Cardiac muscle cell (in vitro differentiated cells and primary cell): Measurements from ENCODE around the gene FKBP15. TPM values are rescaled to one million over a fixed set of nuclear protein-coding genes. Genes with fewer than 3 reads are reported as not detected.

ENCODE experiments used
- DNase-seq, 2 donors: peaks; one replicate each; pipeline versions ENCODE4 v3.0.0 to v3.0.0-alpha.2; 2010 to 2017; ENCODE audit warnings: low read depth in 1 of 2, low spot score in 1 of 2
- H3K27ac ChIP-seq: fragments of 200-600 bp; sonication (generic); 2 replicates; pipeline ENCODE4 v1.5.1; 2016
- H3K27me3 ChIP-seq: fragments of 200-600 bp; sonication (generic); 2 replicates; pipeline ENCODE4 v1.6.0; 2016; ENCODE audit warnings: control low read depth
- H3K36me3 ChIP-seq: fragments of 200-600 bp; sonication (generic); 2 replicates; pipeline ENCODE4 v1.5.1; 2016; ENCODE audit warnings: control low read depth
- H3K4me1 ChIP-seq: fragments of 200-600 bp; sonication (generic); 2 replicates; pipeline ENCODE4 v1.8.1; 2017; ENCODE audit warnings: low read depth, mild to moderate bottlenecking, mixed run types
- H3K4me3 ChIP-seq: fragments of 200-600 bp; sonication (generic); 2 replicates; pipeline ENCODE4 v1.5.1; 2016; ENCODE audit warnings: mild to moderate bottlenecking
- H3K9me3 ChIP-seq: fragments of 200-600 bp; sonication (generic); 2 replicates; pipeline ENCODE4 v1.5.1; 2017; ENCODE audit warnings: low read depth, mild to moderate bottlenecking, control low read depth
- CTCF ChIP-seq: IDR thresholded peaks from 2 replicates; pipeline ENCODE4 v1.5.1; 2012; ENCODE audit warnings: low read depth, mild to moderate bottlenecking, low read length
- polyA plus RNA-seq: library from polyadenylated mRNA; unstranded; fragments of >200 nt; fragmentation: Nextera tagmentation; extraction: Ambion mirVana; gene quantifications from 2 replicates; pipeline ENCODE4 v1.2.1, GENCODE V29; 2016
- total RNA-seq: library from RNA; depleted of rRNA; stranded (reverse); fragments of >200 nt; gene quantifications from 2 replicates; pipeline ENCODE4 v1.2.3, GENCODE V29; 2016

The FKBP15 gene
- total and polyA plus RNA-seq, 2 experiments from 2014 or later, result 10.9 to 20.6 TPM

- DNase-seq, result peak in 1 of 2 donors; percentile 52
- H3K27ac ChIP-seq, result peak overlapping the region; percentile 43
- peaks cover 6% of the 10 kb centered on the region for H3K4me1 ChIP-seq
- no peak overlapping the region for H3K4me3 ChIP-seq
- TF ChIP-seq CTCF, result no peak
- H3K9me3 ChIP-seq, result no peaks in the 10 kb centered on the region
- no peaks in the 10 kb centered on the region for H3K27me3 ChIP-seq
- peaks cover 4% of the 10 kb centered on the region for H3K36me3 ChIP-seq
Observed at GRCh38 chr9:113215132-113215531, 5.9 kb downstream of the FKBP15 start.

GRCh38 chr9:113210815-113211214 lies 10.3 kb downstream of the FKBP15 start:
- H3K4me1 ChIP-seq, result no peaks in the 10 kb centered on the region
- H3K27ac ChIP-seq, result no peak overlapping the region
- H3K36me3 ChIP-seq, result peaks cover 18% of the 10 kb centered on the region
- TF ChIP-seq CTCF, result no peak
- no peak overlapping the region for H3K4me3 ChIP-seq
- no peaks in the 10 kb centered on the region for H3K9me3 ChIP-seq
- no peak for DNase-seq
- H3K27me3 ChIP-seq, result no peaks in the 10 kb centered on the region

DNA sequence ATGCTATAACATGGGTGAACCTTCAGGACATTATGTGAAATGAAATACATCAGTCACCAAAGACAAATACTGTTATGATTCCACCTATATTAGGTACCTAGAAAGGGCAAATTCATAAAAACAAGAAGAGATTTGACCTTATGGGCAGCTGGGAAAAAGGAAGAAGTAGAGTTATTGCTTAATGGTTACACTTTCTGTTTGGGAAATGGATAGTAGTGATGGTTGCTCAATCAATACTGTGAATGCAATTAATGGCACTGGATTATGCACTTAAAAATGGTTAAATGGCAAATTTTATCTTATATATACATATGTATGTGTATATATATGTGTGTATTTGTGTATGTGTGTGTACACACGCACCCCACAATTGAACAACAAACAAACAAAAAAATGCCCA lies 15.2 kb downstream of the FKBP15 start:
- H3K9me3 ChIP-seq, result no peaks in the 10 kb centered on the region
- TF ChIP-seq CTCF, result no peak
- H3K36me3 ChIP-seq, result peaks cover 49% of the 10 kb centered on the region
- no peaks in the 10 kb centered on the region for H3K4me1 ChIP-seq
- no peak for DNase-seq
- H3K4me3 ChIP-seq, result no peak overlapping the region
- H3K27me3 ChIP-seq, result no peaks in the 10 kb centered on the region
- no peak overlapping the region for H3K27ac ChIP-seq

DNA sequence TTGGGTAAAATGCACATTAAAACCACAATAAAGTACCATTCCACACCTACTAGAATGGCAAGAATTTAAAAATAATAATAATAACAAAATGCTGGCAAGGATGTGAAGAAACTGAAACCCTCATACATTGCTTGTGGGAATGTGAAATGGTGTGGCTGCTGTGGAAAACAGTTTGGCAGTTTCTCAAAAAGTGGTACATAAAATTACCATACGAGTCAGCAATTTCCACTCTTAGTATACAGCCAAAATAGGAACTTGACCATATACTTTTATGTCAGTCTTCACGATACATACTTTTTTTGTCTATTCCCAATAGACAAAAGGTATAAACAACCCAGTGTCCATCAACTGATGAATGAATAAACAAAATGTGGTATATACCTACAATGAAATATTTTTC lies 15.6 kb downstream of the FKBP15 start:
- no peaks in the 10 kb centered on the region for H3K9me3 ChIP-seq
- H3K36me3 ChIP-seq, result peaks cover 48% of the 10 kb centered on the region
- no peaks in the 10 kb centered on the region for H3K4me1 ChIP-seq
- peak in 1 of 2 donors; percentile 11 for DNase-seq
- H3K27me3 ChIP-seq, result no peaks in the 10 kb centered on the region
- no peak for TF ChIP-seq CTCF
- no peak overlapping the region for H3K27ac ChIP-seq
- H3K4me3 ChIP-seq, result no peak overlapping the region

- Histone ChIP-seq H3K4me3 (no peak overlapping the region), H3K9me3 (no peaks in the 10 kb centered on the region), H3K4me1 (no peaks in the 10 kb centered on the region), H3K36me3 (peaks cover 68% of the 10 kb centered on the region), H3K27me3 (no peaks in the 10 kb centered on the region), H3K27ac (no peak overlapping the region)
- no peak for TF ChIP-seq CTCF
- DNase-seq, result no peak
Observed at GRCh38 chr9:113199683-113200329, 21.3 kb downstream of the FKBP15 start.
